Measurements from ENCODE around the gene RAP1B. TPM values are rescaled to one million over a fixed set of nuclear protein-coding genes. Genes with fewer than 3 reads are reported as not detected.
A peak's percentile ranks its signal among the peaks of the same experiment; 100 is the strongest.

The RAP1B gene
- total RNA-seq, 5 donors from 2014 or later (not counting 1 experiment from before 2014, with no cell fraction given) = 163 to 290 (median 170) TPM

DNA sequence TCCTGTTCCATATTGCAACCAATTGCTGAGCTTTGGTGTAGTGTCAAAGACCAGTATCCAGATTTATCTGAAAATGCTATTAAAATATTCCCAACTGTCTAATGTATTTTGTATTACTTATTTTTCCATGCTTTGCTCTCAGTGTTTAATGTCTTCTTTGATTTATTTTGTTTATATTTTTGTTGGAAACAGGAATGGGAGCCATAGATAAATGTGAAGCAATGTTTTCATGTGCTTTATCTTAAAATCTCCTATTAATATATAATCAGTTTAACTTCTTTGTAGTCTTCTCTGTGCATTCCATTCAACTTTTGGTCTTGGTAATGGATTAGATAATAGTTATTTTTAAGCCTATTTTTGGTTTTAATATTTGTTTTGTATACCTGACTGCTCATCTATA is 8.8 kb downstream of the RAP1B start:
- H3K36me3 Mint-ChIP-seq = peaks cover 13% of the 10 kb centered on the region
- DNase-seq (no peak), ATAC-seq (replicated peaks in 1 of 4) (no peak)
- H3K27ac Mint-ChIP-seq = peak overlapping the region in 1 of 2 donors; percentile 46
- H3K27me3 Mint-ChIP-seq = no peaks in the 10 kb centered on the region
- CTCF ChIA-PET = interaction anchor here in 1 of 2 donors (1.0 kb wide), 1 partner anchor 9 kb away, joined by 4 read pairs; no protein-coding TSS in a partner anchor
- Histone ChIP-seq H3K4me3 (ENCODE audit: control insufficient read depth in 1 of 2, extremely low read depth in 1 of 2, low read length in 1 of 2) (no peak overlapping the region), H3K27ac (ENCODE audit: low read length) (no peak overlapping the region), H3K36me3 (ENCODE audit: control insufficient read depth in 2 of 2, extremely low read depth in 1 of 2, insufficient read depth in 1 of 2, low read length in 1 of 2) (peaks cover 0 to 14% of the 10 kb centered on the region in 2 donors), H3K27me3 (replicated peaks in 1 of 2; ENCODE audit: control insufficient read depth in 2 of 2, extremely low read depth in 1 of 2, insufficient read depth in 2 of 2, low read length in 1 of 2) (no peaks in the 10 kb centered on the region), H3K4me1 (ENCODE audit: control insufficient read depth in 1 of 2, extremely low read depth in 1 of 2, insufficient read depth in 2 of 2, low read length in 2 of 2) (peaks cover 57 to 59% of the 10 kb centered on the region in 2 experiments), H3K9me3 (no peaks in the 10 kb centered on the region)
- H3K4me1 Mint-ChIP-seq = peaks cover 81 to 92% (median 86%) of the 10 kb centered on the region in 3 donors
- H3K9me3 Mint-ChIP-seq = no peaks in the 10 kb centered on the region
- POLR2A ChIA-PET = interaction anchor here in 1 of 2 donors (0.5 to 0.6 kb wide), 4 partner anchors 10 to 80 kb away, joined by 3 to 7 read pairs (median 3); no protein-coding TSS in a partner anchor
- peak overlapping the region in 2 of 3 donors; percentile 9 to 100 for H3K4me3 Mint-ChIP-seq

GRCh38 chr12:68620519-68621471 is 10.1 kb downstream of the RAP1B start:
- Mint-ChIP-seq H3K27ac (peak overlapping the region; percentile 12 to 75), H3K4me3 (peak overlapping the region; percentile 13 to 100 (median 57)), H3K9me3 (no peaks in the 10 kb centered on the region), H3K36me3 (peaks cover 11% of the 10 kb centered on the region), H3K27me3 (no peaks in the 10 kb centered on the region), H3K4me1 (peaks cover 76 to 90% (median 86%) of the 10 kb centered on the region in 3 donors)
- H3K9me3 ChIP-seq = no peaks in the 10 kb centered on the region
- WGBS (ENCODE audit: insufficient coverage) = 62% methylated on average over 8 of the region's 10 CpGs
- POLR2A ChIA-PET = interaction anchor here (0.6 to 2.1 kb wide), 7 partner anchors 8 to 265 kb away, joined by 3 to 10 read pairs (median 5); partner anchors contain the start of gene RAP1B (in 1 of the 2)
- no peaks in the 10 kb centered on the region for H3K27me3 ChIP-seq (replicated peaks in 1 of 2; ENCODE audit: control insufficient read depth in 2 of 2, extremely low read depth in 1 of 2, insufficient read depth in 2 of 2, low read length in 1 of 2)
- CTCF ChIA-PET = interaction anchor here (0.6 to 1.5 kb wide), 4 partner anchors 8 to 62 kb away, joined by 3 to 8 read pairs (median 4); no protein-coding TSS in a partner anchor
- peak overlapping the region in 1 of 2 donors; percentile 32 for H3K4me3 ChIP-seq (ENCODE audit: control insufficient read depth in 1 of 2, extremely low read depth in 1 of 2, low read length in 1 of 2)
- DNase-seq = no peak
- peaks cover 54 to 58% of the 10 kb centered on the region in 2 experiments for H3K4me1 ChIP-seq (ENCODE audit: control insufficient read depth in 1 of 2, extremely low read depth in 1 of 2, insufficient read depth in 2 of 2, low read length in 2 of 2)
- ATAC-seq (replicated peaks in 1 of 4) = peak in 1 of 4 experiments; percentile 34
- peaks cover 0 to 22% of the 10 kb centered on the region in 2 donors for H3K36me3 ChIP-seq (ENCODE audit: control insufficient read depth in 2 of 2, extremely low read depth in 1 of 2, insufficient read depth in 1 of 2, low read length in 1 of 2)
- H3K27ac ChIP-seq (ENCODE audit: low read length) = no peak overlapping the region

- Histone ChIP-seq H3K4me3 (ENCODE audit: control insufficient read depth in 1 of 2, extremely low read depth in 1 of 2, low read length in 1 of 2) (no peak overlapping the region), H3K36me3 (ENCODE audit: control insufficient read depth in 2 of 2, extremely low read depth in 1 of 2, insufficient read depth in 1 of 2, low read length in 1 of 2) (peaks cover 0 to 24% of the 10 kb centered on the region in 2 donors), H3K4me1 (ENCODE audit: control insufficient read depth in 1 of 2, extremely low read depth in 1 of 2, insufficient read depth in 2 of 2, low read length in 2 of 2) (peaks cover 50% of the 10 kb centered on the region in 2 experiments), H3K27me3 (replicated peaks in 1 of 2; ENCODE audit: control insufficient read depth in 2 of 2, extremely low read depth in 1 of 2, insufficient read depth in 2 of 2, low read length in 1 of 2) (no peaks in the 10 kb centered on the region), H3K27ac (ENCODE audit: low read length) (peak overlapping the region; percentile 16), H3K9me3 (no peaks in the 10 kb centered on the region)
- DNase-seq (no peak), ATAC-seq (replicated peaks in 1 of 4) (peak in 2 of 4 experiments; percentile 25 to 48)
- Mint-ChIP-seq H3K9me3 (no peaks in the 10 kb centered on the region), H3K27ac (peak overlapping the region in 1 of 2 donors; percentile 75), H3K4me3 (peak overlapping the region; percentile 17 to 100 (median 57)), H3K4me1 (peaks cover 82 to 93% (median 92%) of the 10 kb centered on the region in 3 donors), H3K36me3 (peaks cover 19% of the 10 kb centered on the region), H3K27me3 (no peaks in the 10 kb centered on the region)
- ChIA-PET POLR2A (interaction anchor here (0.6 to 2.1 kb wide), 6 partner anchors 9 to 266 kb away, joined by 3 to 10 read pairs (median 5); partner anchors contain the start of gene RAP1B (in 1 of the 2)), CTCF (interaction anchor here in 1 of 2 donors (0.7 to 1.5 kb wide), 3 partner anchors 9 to 61 kb away, joined by 3 to 8 read pairs (median 4); no protein-coding TSS in a partner anchor)
These were observed 10.9 kb downstream of the RAP1B start for GRCh38 chr12:68621472-68622081.

GRCh38 chr12:68622250-68622649 is 11.6 kb downstream of the RAP1B start:
- Mint-ChIP-seq H3K27me3 (no peaks in the 10 kb centered on the region), H3K4me1 (peaks cover 89 to 95% (median 92%) of the 10 kb centered on the region in 3 donors), H3K27ac (peak overlapping the region; percentile 71 to 72), H3K36me3 (peaks cover 26% of the 10 kb centered on the region), H3K9me3 (peaks cover 0 to 4% (median 0%) of the 10 kb centered on the region in 3 donors), H3K4me3 (peak overlapping the region; percentile 31 to 100 (median 57))
- Histone ChIP-seq H3K36me3 (ENCODE audit: control insufficient read depth in 2 of 2, extremely low read depth in 1 of 2, insufficient read depth in 1 of 2, low read length in 1 of 2) (peaks cover 0 to 30% of the 10 kb centered on the region in 2 donors), H3K27me3 (replicated peaks in 1 of 2; ENCODE audit: control insufficient read depth in 2 of 2, extremely low read depth in 1 of 2, insufficient read depth in 2 of 2, low read length in 1 of 2) (no peaks in the 10 kb centered on the region), H3K4me1 (ENCODE audit: control insufficient read depth in 1 of 2, extremely low read depth in 1 of 2, insufficient read depth in 2 of 2, low read length in 2 of 2) (peaks cover 44 to 52% of the 10 kb centered on the region in 2 experiments), H3K9me3 (no peaks in the 10 kb centered on the region), H3K27ac (ENCODE audit: low read length) (peak overlapping the region; percentile 16), H3K4me3 (ENCODE audit: control insufficient read depth in 1 of 2, extremely low read depth in 1 of 2, low read length in 1 of 2) (no peak overlapping the region)
- CTCF ChIA-PET = interaction anchor here in 1 of 2 donors (0.9 to 1.5 kb wide), 4 partner anchors 9 to 93 kb away, joined by 3 to 8 read pairs (median 3); no protein-coding TSS in a partner anchor
- no peak for DNase-seq
- ATAC-seq (replicated peaks in 1 of 4) = no peak
- 82% methylated on average over 1 of the region's 1 CpG for WGBS (ENCODE audit: insufficient coverage)
- POLR2A ChIA-PET = interaction anchor here (0.6 to 2.1 kb wide), 4 partner anchors 9 to 10 kb away, joined by 3 to 10 read pairs (median 8); no protein-coding TSS in a partner anchor

DNA sequence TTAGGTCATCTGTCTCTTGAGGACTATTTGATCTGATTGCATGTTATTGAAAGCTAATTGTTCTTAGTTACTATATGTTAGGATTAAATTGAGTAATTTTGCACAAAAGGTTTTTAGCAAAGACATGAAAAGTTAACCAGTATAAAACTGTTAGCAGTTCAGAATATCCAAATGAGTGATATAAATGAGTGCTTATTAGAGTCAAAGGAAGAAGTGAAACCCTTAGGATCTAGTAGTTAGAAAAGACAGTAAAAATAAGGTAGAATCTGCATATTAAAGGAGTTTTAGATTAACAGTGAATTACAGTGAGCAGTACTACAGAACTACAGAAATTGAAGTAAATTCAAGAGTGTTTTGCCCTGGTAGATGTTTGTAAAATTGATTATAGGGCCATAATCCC is 12.4 kb downstream of the RAP1B start:
- POLR2A ChIA-PET = interaction anchor here (0.8 to 1.2 kb wide), 3 partner anchors 9 to 11 kb away, joined by 3 to 9 read pairs (median 3); no protein-coding TSS in a partner anchor
- H3K27me3 ChIP-seq (replicated peaks in 1 of 2; ENCODE audit: control insufficient read depth in 2 of 2, extremely low read depth in 1 of 2, insufficient read depth in 2 of 2, low read length in 1 of 2) = no peaks in the 10 kb centered on the region
- peak overlapping the region; percentile 61 to 71 for H3K27ac Mint-ChIP-seq
- no peak for ATAC-seq (replicated peaks in 1 of 4)
- no peaks in the 10 kb centered on the region for H3K27me3 Mint-ChIP-seq
- peaks cover 34% of the 10 kb centered on the region for H3K36me3 Mint-ChIP-seq
- no peak overlapping the region for H3K27ac ChIP-seq (ENCODE audit: low read length)
- DNase-seq = no peak
- CTCF ChIA-PET = interaction anchor here in 1 of 2 donors (0.9 to 1.3 kb wide), 2 partner anchors 31 to 94 kb away, joined by 3 read pairs; no protein-coding TSS in a partner anchor
- peaks cover 0 to 12% (median 3%) of the 10 kb centered on the region in 3 donors for H3K9me3 Mint-ChIP-seq
- peaks cover 38 to 50% of the 10 kb centered on the region in 2 experiments for H3K4me1 ChIP-seq (ENCODE audit: control insufficient read depth in 1 of 2, extremely low read depth in 1 of 2, insufficient read depth in 2 of 2, low read length in 2 of 2)
- H3K9me3 ChIP-seq = peaks cover 2% of the 10 kb centered on the region
- H3K4me1 Mint-ChIP-seq = peaks cover 83 to 95% (median 90%) of the 10 kb centered on the region in 3 donors
- H3K4me3 ChIP-seq (ENCODE audit: control insufficient read depth in 1 of 2, extremely low read depth in 1 of 2, low read length in 1 of 2) = no peak overlapping the region
- peaks cover 0 to 34% of the 10 kb centered on the region in 2 donors for H3K36me3 ChIP-seq (ENCODE audit: control insufficient read depth in 2 of 2, extremely low read depth in 1 of 2, insufficient read depth in 1 of 2, low read length in 1 of 2)
- peak overlapping the region in 2 of 3 donors; percentile 11 to 100 for H3K4me3 Mint-ChIP-seq
